ENCODE data around the gene UVRAG.
"Not testable (repeated sequence)": the region's sequence is repeated elsewhere in the genome, so short reads cannot be mapped to it uniquely, and the experiment has no call there.

- not testable (repeated sequence) for TF ChIP-seq CTCF (conservative IDR thresholded peaks at IDR 0.05; ENCODE audit: low read depth, low read length); MAFK (IDR thresholded peaks at IDR 0.05; ENCODE audit: low read depth, low read length); POLR2A (IDR thresholded peaks at IDR 0.05; ENCODE audit: low read depth, low read length); SMC3 (IDR thresholded peaks at IDR 0.05; ENCODE audit: low read depth, low read length); RAD21 (IDR thresholded peaks at IDR 0.05; ENCODE audit: low read length)
These were observed 118.7 kb downstream of the UVRAG start for GRCh38 chr11:75933736-75934135.

Measured in IMR-90 (cell line).